Measurements from ENCODE around the gene KCTD16. TPM values are rescaled to one million over a fixed set of nuclear protein-coding genes. Genes with fewer than 3 reads are reported as not detected.

Gene KCTD16
- total RNA-seq, 2 donors from 2014 or later: 0.27 to 0.35 TPM

- no peak for ATAC-seq (ENCODE audit: insufficient number of reproducible peaks, low FRiP score, low read depth)
Measured at GRCh38 chr5:144142824-144143162, 27.9 kb upstream of the KCTD16 start.

DNA sequence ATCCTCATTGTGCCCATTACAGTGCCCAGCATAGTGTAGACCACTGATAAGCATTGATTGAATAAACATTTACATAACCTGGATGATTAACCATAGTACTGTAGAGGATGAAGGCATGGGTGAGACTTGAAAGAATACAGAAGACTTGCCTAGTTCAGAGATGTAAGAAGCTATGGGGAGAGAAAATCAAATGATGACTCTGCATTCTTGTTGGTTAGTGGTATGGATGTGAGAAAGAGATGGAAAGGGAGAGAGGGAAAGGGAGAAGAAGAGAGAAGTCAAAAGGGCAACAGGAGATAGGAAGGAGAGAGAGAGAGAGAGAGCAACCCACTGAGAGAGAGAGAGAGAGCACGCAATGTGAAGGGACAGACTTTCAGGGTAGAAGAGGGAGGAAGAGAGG lies 27.0 kb upstream of the KCTD16 start:
- H3K4me3 ChIP-seq: no peak overlapping the region
- no peaks in the 10 kb centered on the region for H3K4me1 ChIP-seq (ENCODE audit: control insufficient read depth in 1 of 2, low read depth in 2 of 2)
- TF ChIP-seq, protein P1, sequence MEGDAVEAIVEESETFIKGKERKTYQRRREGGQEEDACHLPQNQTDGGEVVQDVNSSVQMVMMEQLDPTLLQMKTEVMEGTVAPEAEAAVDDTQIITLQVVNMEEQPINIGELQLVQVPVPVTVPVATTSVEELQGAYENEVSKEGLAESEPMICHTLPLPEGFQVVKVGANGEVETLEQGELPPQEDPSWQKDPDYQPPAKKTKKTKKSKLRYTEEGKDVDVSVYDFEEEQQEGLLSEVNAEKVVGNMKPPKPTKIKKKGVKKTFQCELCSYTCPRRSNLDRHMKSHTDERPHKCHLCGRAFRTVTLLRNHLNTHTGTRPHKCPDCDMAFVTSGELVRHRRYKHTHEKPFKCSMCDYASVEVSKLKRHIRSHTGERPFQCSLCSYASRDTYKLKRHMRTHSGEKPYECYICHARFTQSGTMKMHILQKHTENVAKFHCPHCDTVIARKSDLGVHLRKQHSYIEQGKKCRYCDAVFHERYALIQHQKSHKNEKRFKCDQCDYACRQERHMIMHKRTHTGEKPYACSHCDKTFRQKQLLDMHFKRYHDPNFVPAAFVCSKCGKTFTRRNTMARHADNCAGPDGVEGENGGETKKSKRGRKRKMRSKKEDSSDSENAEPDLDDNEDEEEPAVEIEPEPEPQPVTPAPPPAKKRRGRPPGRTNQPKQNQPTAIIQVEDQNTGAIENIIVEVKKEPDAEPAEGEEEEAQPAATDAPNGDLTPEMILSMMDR (IDR thresholded peaks at IDR 0.05): no peak
- no peaks in the 10 kb centered on the region for H3K9me3 ChIP-seq
- DNase-seq (ENCODE audit: low spot score): no peak
- ATAC-seq (ENCODE audit: insufficient number of reproducible peaks, low FRiP score, low read depth): no peak
- H3K27ac ChIP-seq: no peak overlapping the region
- no peaks in the 10 kb centered on the region for H3K36me3 ChIP-seq
- H3K27me3 ChIP-seq (replicated peaks; ENCODE audit: insufficient read depth): no peaks in the 10 kb centered on the region

More at GRCh38 chr5:144142824-144143162, 27.9 kb upstream of the KCTD16 start:
- H3K36me3 ChIP-seq: no peaks in the 10 kb centered on the region
- TF ChIP-seq, protein P1 (IDR thresholded peaks at IDR 0.05): no peak
- H3K9me3 ChIP-seq: no peaks in the 10 kb centered on the region
- no peak overlapping the region for H3K27ac ChIP-seq
- H3K27me3 ChIP-seq (replicated peaks; ENCODE audit: insufficient read depth): no peaks in the 10 kb centered on the region
- no peak for DNase-seq (ENCODE audit: low spot score)
- H3K4me1 ChIP-seq (ENCODE audit: control insufficient read depth in 1 of 2, low read depth in 2 of 2): no peaks in the 10 kb centered on the region
- no peak overlapping the region for H3K4me3 ChIP-seq

- no peak for ATAC-seq (ENCODE audit: insufficient number of reproducible peaks, low FRiP score, low read depth)
- no peak overlapping the region for H3K27ac ChIP-seq
- no peak for DNase-seq (ENCODE audit: low spot score)
Measured at GRCh38 chr5:144144956-144145751, 25.5 kb upstream of the KCTD16 start.

GRCh38 chr5:144151026-144151425 lies 19.6 kb upstream of the KCTD16 start:
- ATAC-seq (ENCODE audit: insufficient number of reproducible peaks, low FRiP score, low read depth): no peak
- H3K27me3 ChIP-seq (replicated peaks; ENCODE audit: insufficient read depth): no peaks in the 10 kb centered on the region
- no peaks in the 10 kb centered on the region for H3K4me1 ChIP-seq (ENCODE audit: control insufficient read depth in 1 of 2, low read depth in 2 of 2)
- H3K36me3 ChIP-seq: peaks cover 2% of the 10 kb centered on the region
- no peaks in the 10 kb centered on the region for H3K9me3 ChIP-seq
- H3K4me3 ChIP-seq: no peak overlapping the region
- no peak overlapping the region for H3K27ac ChIP-seq
- DNase-seq (ENCODE audit: low spot score): no peak
- TF ChIP-seq, protein P1 (IDR thresholded peaks at IDR 0.05): no peak

More at GRCh38 chr5:144144956-144145751, 25.5 kb upstream of the KCTD16 start:
- Histone ChIP-seq H3K36me3 (no peaks in the 10 kb centered on the region), H3K4me3 (no peak overlapping the region), H3K4me1 (ENCODE audit: control insufficient read depth in 1 of 2, low read depth in 2 of 2) (no peaks in the 10 kb centered on the region), H3K9me3 (no peaks in the 10 kb centered on the region), H3K27me3 (replicated peaks; ENCODE audit: insufficient read depth) (no peaks in the 10 kb centered on the region)
- TF ChIP-seq, protein P1 (IDR thresholded peaks at IDR 0.05): no peak

DNA sequence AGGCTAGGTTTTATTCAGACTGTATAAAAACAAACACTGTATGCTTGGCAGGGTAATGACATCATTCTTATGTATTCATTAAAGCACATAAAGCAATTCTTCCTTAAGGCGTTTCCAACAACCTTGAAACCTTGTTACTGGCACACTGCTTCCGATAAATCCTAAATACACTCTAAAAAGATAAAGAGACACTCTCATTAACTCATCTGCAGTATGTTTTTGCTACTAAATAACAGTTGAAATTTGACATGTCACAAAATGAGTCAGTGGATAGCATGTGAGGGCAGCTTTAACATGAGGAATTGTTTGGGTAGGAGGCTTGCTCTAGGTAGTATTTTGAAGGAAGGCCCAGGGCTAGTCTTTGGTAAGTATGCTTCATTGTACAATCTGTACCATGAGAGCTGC lies 13.9 kb upstream of the KCTD16 start:
- ATAC-seq (ENCODE audit: insufficient number of reproducible peaks, low FRiP score, low read depth) (no peak), DNase-seq (ENCODE audit: low spot score) (no peak)
- H3K27ac ChIP-seq: no peak overlapping the region
- H3K4me1 ChIP-seq (ENCODE audit: control insufficient read depth in 1 of 2, low read depth in 2 of 2): no peaks in the 10 kb centered on the region
- H3K36me3 ChIP-seq: peaks cover 9% of the 10 kb centered on the region
- H3K4me3 ChIP-seq: no peak overlapping the region
- H3K9me3 ChIP-seq: no peaks in the 10 kb centered on the region
- TF ChIP-seq, protein P1 (IDR thresholded peaks at IDR 0.05): no peak
- no peaks in the 10 kb centered on the region for H3K27me3 ChIP-seq (replicated peaks; ENCODE audit: insufficient read depth)

Measured in thoracic aorta (tissue), 2 donors.